Fibroblast of skin of left biceps (primary cell): ENCODE data around the gene TNFSF9.

ENCODE experiments used
- DNase-seq, 2 experiments: peaks; one replicate each; pipeline ENCODE4 v3.0.0-alpha.2; 2013; ENCODE audit warnings: low read depth in 2 of 2

The TNFSF9 gene, protein sequence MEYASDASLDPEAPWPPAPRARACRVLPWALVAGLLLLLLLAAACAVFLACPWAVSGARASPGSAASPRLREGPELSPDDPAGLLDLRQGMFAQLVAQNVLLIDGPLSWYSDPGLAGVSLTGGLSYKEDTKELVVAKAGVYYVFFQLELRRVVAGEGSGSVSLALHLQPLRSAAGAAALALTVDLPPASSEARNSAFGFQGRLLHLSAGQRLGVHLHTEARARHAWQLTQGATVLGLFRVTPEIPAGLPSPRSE

DNA sequence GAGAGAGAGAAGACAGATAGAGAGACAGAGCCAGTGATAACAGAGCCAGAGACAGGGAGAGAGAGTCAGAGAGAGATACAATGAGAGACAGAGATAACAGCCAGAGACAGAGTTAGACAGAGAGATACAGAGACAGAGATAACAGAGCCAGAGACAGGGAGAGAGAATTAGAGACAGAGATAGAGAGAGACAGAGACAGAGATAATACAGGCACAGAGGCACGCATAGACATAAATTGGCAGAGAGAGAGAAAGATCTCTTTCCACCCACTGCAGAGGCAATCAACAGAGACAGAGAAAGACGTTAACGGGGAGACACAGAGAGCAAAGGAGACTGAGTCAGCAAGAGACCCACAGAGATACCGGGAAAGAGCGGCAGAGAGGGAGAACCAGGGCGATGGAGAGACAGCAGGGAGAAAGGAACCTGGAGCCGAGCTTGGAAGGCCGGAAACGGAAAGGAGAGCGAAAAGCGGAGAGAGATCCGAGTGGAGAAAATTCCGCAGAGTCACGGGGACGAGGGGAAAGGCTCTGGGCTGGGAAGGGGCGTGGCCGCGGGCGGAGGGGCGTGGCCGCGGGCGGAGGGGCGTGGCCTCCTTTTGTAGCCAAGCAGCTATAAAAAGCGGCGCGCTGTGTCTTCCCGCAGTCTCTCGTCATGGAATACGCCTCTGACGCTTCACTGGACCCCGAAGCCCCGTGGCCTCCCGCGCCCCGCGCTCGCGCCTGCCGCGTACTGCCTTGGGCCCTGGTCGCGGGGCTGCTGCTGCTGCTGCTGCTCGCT lies at the start of gene TNFSF9:
TSS of gene TNFSF9 (plus strand) at position 641 of the 777 bp plus-strand sequence. CDS start at position 652, 11 bp downstream.
- peak; percentile 65 to 68 for DNase-seq

DNA sequence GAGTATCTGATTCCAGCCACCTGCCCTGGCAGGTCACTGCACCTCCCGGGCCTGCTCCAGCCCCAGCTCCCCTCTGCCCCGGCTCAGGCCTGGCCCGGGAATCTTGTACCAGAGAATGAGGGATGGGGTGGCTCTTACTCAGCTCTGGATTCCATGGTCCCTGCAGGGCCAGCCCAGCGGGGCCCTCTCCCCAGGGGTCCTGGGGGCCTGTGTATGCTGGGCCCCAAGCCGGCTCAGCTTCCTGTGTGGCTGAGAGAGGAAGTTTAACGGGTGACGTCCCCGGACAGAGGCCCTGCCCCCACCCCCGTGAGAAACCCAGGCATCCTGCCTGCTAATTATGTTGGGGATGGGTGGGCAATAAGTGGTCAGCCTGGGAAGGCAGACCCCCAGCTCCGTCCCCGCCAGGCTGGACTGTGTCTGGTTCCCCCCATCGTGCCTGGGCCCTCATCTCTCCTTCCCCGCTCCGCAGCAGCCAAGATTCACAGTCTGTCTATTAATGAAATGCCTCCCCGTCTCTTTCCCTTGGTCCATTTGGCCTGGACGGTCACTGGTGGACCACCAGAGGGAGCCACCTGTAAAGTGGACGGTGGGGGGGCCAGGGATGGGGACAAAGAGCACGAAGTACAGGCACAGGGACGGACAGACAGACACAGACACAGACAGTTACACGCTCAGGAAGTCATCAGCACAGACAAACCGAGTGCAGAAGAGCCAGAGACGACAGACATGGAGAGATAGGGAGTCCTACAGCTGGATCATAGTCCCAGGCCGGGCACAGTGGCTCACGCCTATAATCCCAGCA lies 49.1 kb upstream of the TNFSF9 start, which contains the start of gene DENND1C:
TSS of gene DENND1C (minus strand) at position 247 of the 802 bp plus-strand sequence. CDS start at position 155, 92 bp downstream.
- DNase-seq: no peak

GRCh38 chr19:6482343-6482686 lies 48.5 kb upstream of the TNFSF9 start:
- no peak for DNase-seq

- DNase-seq: no peak
Observed at GRCh38 chr19:6483235-6483634, 47.6 kb upstream of the TNFSF9 start.

DNA sequence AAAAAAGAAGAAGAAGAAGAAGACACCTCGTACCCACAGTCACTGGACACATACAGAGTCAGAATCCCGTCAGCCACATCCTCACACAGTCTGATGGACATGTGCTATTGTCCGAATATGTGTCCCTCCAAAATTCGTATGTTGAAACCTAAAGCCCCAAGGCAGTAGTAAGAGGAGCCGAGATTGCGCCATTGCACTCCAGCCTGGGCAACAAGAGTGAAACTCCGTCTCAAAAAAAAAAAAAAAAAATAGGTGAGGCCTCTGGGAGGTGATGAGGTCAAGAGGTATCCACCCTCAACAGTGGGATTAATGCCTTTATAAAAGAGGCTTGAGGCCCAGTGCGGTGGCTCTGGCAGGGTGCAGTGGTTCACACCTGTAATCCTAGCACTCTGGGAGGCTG lies 46.6 kb upstream of the TNFSF9 start:
- DNase-seq: no peak

- no peak for DNase-seq
Observed at GRCh38 chr19:6484831-6485230, 46.0 kb upstream of the TNFSF9 start.

GRCh38 chr19:6489278-6490061 lies 41.4 kb upstream of the TNFSF9 start:
- DNase-seq: no peak

DNA sequence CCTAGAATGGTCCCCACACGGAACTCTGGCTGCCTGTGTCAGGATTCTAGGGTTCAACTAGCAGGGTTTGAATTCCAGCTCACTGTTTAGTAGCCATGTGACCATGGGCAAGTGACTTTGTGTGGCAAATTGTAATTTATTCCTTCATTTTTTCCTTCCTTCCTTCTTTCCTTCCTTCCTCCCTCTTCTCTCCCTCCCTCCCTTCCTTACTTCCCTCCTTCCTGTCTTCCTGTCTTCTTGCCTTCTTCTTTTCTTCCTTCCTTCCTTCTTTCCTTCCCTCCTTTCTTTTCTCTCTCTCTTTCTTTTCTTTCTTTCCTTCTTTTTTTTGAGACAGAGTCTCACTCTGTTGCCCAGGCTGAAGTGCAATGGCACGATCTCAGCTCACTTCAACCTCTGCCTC lies 40.7 kb upstream of the TNFSF9 start:
- DNase-seq: no peak

DNA sequence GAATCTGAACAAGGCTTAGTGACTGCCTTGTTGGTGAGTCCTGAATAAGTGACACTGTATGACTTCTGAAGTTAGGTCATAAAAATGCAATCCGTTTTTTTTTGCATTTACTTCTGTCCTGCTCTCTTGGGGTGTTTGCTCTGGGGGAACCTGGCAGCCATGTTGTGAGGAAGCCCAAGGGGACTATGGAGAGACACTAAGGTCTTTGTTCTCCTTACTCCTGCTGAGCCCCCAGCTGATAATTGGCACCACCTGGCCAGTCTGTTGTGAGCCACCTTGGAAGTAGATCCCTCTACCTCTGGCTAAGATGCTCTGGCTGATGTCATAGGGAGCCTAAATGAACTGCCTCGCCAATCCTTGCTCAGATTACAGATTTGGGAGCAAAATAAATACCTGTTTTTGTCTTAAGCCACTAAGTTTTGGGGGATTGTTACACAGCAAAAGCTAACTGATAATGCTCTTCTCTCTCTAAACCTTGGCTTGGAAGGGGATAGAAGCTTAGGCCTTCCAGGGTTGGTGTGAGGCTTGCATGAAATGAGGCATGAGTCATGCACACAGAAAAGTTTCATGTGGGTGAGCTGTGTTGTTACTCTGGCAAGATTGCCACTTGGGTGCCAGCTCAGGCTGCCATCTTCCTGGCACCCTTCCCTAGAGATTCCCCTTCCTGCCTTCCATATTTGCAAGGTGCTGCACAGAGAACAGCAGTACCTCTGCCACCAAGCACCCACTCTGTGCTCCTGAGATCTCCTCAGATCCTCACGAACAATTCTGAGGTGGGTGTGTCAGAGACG lies 38.8 kb upstream of the TNFSF9 start:
- no peak for DNase-seq

DNA sequence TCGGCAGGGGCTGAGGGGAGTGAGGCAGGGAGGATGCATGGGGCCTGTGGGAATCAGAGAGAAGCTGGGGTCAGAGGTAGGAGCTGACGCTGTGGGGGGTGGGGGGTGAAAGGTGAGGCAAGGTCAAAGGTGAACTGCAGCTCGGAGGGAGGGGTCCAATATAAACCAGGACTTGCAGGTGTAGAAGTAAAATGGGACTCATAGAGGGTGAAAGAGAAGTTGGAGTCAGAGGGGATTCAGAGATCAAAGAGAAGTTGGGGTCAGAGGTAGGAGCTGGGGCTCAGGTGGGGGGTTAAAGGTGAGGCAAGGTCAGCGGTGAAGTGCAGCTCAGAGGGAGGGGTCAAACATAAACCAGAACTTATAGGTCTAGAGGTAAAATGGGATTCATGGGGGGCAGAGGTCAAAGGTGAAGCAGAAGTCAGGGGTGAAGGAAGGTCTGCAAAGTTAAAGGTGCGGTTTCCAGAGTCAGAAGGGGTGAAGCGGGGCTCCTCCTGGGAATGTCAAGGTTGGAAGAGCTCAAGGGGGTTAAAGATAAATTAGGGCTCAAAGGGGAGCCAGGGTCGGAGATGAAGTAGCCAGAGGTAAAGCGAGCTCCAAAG lies 36.3 kb upstream of the TNFSF9 start:
- no peak for DNase-seq

- DNase-seq: no peak
Observed at GRCh38 chr19:6495947-6496346, 34.9 kb upstream of the TNFSF9 start.

DNA sequence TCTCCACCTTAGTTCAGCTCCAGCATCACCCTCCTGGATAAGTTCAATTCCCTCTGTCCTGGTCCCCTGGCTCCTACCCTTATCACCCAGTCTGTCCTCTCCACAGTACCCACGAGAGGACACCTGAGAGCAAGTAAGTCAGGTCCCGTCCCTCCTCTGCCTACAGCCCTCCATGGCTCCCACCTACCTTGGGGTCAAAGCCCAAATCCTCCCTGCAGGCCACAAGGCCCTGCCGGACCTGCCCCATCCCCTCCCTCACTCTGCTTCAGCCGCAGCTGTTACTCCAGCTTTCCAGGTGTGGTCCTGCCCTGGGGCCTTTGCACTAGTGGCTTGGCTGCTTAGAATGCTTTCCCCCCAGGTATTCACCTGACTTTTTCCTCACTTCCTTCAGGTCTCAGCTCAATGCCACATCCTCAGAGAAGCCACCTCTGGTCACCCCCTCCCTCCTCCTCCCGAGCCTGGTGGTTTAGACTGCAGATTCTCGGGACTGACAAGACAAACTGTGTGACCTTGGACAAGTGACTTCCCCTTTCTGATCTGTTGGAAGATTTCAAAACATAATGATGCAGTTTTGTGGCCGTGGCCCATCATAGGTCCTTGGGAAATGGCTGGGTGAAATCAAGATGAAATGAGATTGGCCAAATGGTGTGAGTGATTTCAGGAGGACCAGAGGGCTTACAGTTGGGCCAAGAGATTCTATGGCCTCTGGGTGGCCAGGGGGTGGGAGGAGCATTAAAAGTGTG lies 32.4 kb upstream of the TNFSF9 start:
- no peak for DNase-seq

DNA sequence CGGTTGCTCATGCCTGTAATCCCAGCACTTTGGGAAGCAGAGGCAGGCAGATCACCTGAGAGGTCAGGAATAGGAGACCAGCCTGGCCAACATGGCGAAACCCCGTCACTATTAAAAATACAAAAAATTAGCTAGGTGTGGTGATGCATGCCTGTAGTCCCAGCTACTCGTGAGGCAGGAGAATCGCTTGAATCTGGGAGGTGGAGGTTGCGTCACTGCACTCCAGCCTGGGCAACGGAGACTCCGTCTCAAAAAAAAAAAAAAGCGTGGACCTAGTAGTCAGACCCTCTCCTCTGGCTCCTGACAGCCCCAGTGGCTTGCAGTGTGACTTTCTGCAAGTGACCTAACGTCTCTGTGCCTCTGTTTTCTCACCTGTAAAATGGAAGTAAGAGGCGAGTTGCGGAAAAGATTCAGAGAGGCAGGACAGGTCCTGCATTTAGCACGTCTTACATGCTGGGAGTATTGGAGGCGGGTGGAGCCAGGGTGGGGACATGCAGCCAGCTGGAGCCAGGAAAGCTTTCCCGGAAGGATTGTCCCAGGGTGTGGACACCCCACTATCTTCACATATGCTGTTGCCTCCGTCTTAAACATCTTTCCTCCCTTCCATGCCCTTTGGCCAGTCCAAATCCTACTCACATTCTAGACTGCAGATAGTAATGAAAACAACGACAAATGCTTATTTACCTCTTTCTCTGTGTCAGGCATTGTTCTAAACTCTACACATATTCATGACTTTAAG lies 31.6 kb upstream of the TNFSF9 start:
- no peak for DNase-seq

- DNase-seq: no peak
Observed at GRCh38 chr19:6500837-6501739, 29.7 kb upstream of the TNFSF9 start.

DNA sequence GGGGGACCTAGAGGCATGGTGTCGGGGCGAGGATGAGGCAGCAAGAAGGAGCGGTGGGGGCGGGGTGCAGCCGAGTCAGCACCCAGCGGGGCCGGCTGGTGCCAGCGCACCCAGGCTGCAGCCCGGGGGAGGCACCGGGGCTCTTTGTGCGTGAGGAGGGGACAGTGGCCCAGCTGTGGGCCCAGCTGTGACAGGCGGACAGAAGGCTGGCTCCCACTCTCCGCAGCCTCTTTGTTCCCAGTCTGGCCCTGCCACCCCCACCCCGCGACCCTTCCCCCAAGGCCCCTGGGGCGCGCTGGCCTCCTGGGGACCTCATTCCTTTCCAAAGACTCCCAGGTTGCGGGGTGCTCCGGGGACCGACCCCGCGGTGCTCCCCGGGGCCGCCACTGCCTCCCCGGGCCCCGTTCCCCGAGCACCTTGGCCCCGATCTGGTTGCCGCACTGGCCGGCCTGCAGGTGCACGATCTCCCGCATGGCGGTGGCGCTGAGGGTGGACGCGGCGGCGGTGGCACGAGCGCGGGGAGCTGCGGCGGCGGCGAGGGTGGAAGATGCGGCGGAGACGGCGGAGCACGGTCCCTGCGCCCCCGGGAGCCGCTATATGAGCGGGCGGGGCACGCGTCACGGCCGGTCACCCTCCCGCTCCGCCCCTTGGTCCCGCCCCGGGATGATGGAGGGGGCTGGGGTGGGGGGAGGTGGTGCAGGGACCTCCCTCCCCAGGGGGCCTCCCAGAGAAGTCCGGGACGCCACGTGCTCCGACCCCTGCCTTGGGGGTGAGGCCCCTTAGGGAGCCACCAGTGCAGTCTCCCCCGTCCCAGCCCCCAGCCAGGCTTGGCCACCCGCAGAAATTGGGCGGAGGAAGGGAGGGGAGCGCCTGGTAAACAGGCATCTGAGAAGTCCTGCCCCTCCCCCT lies 28.8 kb upstream of the TNFSF9 start, which contains the start of gene TUBB4A:
TSS of gene TUBB4A (minus strand) at position 570 of the 909 bp plus-strand sequence. CDS start at position 473, 97 bp downstream.
- no peak for DNase-seq

DNA sequence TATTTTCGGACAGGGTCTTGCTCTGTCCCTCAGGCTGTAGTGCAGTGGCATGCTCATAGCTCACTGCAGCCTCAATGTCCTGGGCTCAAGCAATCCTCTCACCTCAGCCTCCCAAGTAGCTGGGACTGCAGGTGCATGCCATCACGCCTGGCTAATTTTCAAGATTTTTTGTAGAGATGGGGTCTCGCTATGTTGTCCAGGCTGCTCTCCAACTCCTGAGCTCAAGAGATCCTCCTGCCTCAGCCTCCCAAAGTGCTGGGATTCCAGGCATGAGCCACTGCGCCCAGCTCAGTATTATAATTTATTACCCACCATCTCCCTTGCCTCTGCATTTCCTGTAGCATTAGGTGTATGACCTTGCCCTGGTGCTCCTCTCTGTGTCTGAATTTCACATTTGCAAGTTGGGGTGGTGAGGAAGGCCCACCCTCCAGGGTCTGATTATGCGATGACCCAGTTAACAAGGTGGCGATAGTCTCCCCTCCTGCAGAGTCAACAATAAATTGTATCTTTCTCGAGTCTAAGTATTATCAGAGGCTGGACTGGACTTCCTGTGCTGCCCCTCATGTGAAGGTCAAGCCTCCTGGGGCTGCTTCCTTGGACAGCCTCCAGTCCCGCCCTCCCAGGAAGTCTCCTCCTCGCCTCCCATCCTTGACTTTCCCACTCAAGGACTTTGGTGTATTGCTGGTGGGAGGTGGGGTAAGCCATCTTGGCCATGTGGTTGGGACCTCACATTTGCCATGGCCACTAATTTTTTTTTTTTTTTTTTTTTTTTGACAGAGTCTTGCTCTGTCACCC lies 27.2 kb upstream of the TNFSF9 start:
- DNase-seq: no peak
